ENCODE data around the gene USP15.

GRCh38 chr12:62426089-62426488 lies 165.9 kb downstream of the USP15 start:
- TF ChIP-seq, protein P1, sequence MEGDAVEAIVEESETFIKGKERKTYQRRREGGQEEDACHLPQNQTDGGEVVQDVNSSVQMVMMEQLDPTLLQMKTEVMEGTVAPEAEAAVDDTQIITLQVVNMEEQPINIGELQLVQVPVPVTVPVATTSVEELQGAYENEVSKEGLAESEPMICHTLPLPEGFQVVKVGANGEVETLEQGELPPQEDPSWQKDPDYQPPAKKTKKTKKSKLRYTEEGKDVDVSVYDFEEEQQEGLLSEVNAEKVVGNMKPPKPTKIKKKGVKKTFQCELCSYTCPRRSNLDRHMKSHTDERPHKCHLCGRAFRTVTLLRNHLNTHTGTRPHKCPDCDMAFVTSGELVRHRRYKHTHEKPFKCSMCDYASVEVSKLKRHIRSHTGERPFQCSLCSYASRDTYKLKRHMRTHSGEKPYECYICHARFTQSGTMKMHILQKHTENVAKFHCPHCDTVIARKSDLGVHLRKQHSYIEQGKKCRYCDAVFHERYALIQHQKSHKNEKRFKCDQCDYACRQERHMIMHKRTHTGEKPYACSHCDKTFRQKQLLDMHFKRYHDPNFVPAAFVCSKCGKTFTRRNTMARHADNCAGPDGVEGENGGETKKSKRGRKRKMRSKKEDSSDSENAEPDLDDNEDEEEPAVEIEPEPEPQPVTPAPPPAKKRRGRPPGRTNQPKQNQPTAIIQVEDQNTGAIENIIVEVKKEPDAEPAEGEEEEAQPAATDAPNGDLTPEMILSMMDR (IDR thresholded peaks at IDR 0.05): no peak
- no peak for TF ChIP-seq POLR2A (IDR thresholded peaks at IDR 0.05)

Data from lower leg skin (tissue), 3 donors.